Measurements from ENCODE around the gene DRG2. TPM values are rescaled to one million over a fixed set of nuclear protein-coding genes. Genes with fewer than 3 reads are reported as not detected.

Gene DRG2
- total and polyA plus RNA-seq, 2 of the 13 experiments (the other 11 are each of a cell fraction or from before 2014, with no cell fraction given), result 20.1 to 26.6 TPM

GRCh38 chr17:18155179-18155578 is 67.4 kb downstream of the DRG2 start:
- H4K20me1 ChIP-seq (ENCODE audit: insufficient read depth, low read length), result no peaks in the 10 kb centered on the region
- H3K4me1 ChIP-seq (ENCODE audit: insufficient read depth, low read length), result peaks cover 24% of the 10 kb centered on the region
- CTCF ChIA-PET (ENCODE audit: low intra/inter-chr PET ratio, low total read pairs), result no interaction called here

GRCh38 chr17:18156171-18156975 is 68.6 kb downstream of the DRG2 start:
- intact Hi-C loops (cut with micrococcal nuclease; ENCODE audit: unreplicated experiment) (no loop called here), in situ Hi-C loops (cut with HindIII; ENCODE audit: extremely low pct_ligation_motif_present, low pct_unique_long_range_greater_than_20kb) (no loop called here)
- Histone ChIP-seq H4K20me1 (ENCODE audit: insufficient read depth, low read length) (no peaks in the 10 kb centered on the region), H3K4me2 (ENCODE audit: low read depth, low read length) (no peak overlapping the region), H3K4me3 (replicated peaks in 1 of 3; ENCODE audit: insufficient read depth in 1 of 3, low read depth in 2 of 3, low read length in 3 of 3) (no peak overlapping the region), H3K27ac (ENCODE audit: extremely low read length, insufficient read depth, low read length) (no peak overlapping the region), H3K36me3 (replicated peaks in 1 of 2; ENCODE audit: control insufficient read depth in 1 of 2, insufficient read depth in 2 of 2, low read length in 2 of 2) (no peaks in the 10 kb centered on the region), H3K4me1 (ENCODE audit: insufficient read depth, low read length) (peaks cover 27% of the 10 kb centered on the region), H3K9me3 (ENCODE audit: low read length) (no peaks in the 10 kb centered on the region), H3K79me2 (ENCODE audit: insufficient read depth, low read length) (no peaks in the 10 kb centered on the region), H3K9ac (ENCODE audit: insufficient read depth, low read depth, low read length) (no peak overlapping the region), H2AFZ (ENCODE audit: low read length) (no peak overlapping the region), H3K27me3 (ENCODE audit: control insufficient read depth in 1 of 2, insufficient read depth in 2 of 2, low read length in 2 of 2) (peaks cover 3 to 9% of the 10 kb centered on the region in 2 experiments; a peak in 3 of 5 replicates)
- ChIA-PET POLR2A (no interaction called here), CTCF (ENCODE audit: low intra/inter-chr PET ratio, low total read pairs) (no interaction called here)
- BruUV-seq (replicated peaks), result no TSS peak
- 5% methylated on average over 4 of the region's 8 CpGs for WGBS (ENCODE audit: low lambda C conversion rate)
- FAIRE-seq, result no peak
- DNase-seq (ENCODE audit: low spot score), result no peak
- no peak for ATAC-seq
- no peak for TF ChIP-seq ZNF816 (CRISPR knock-in tag; IDR thresholded peaks at IDR 0.05; ENCODE audit: borderline replicate concordance)
- TF ChIP-seq ZNF75D (CRISPR knock-in tag; IDR thresholded peaks at IDR 0.05; ENCODE audit: borderline replicate concordance), result no peak
- no peak for TF ChIP-seq XRCC5 (optimal IDR thresholded peaks at IDR 0.05; ENCODE audit: low read length)
- no peak for TF ChIP-seq POGK (CRISPR knock-in tag; conservative IDR thresholded peaks at IDR 0.05)
- TF ChIP-seq ZNF607 (CRISPR knock-in tag; IDR thresholded peaks at IDR 0.05; ENCODE audit: borderline replicate concordance), result no peak
- TF ChIP-seq ELF1 (CRISPR knock-in tag; IDR thresholded peaks at IDR 0.05), result no peak
- TF ChIP-seq TAF15 (IDR thresholded peaks at IDR 0.05; ENCODE audit: low read depth, low read length, poor library complexity, severe bottlenecking), result no peak
- no peak for TF ChIP-seq ZNF564 (CRISPR knock-in tag; IDR thresholded peaks at IDR 0.05)
- TF ChIP-seq SMARCC2 (IDR thresholded peaks at IDR 0.05), result no peak
- TF ChIP-seq TGIF2 (CRISPR knock-in tag; IDR thresholded peaks at IDR 0.05), result no peak

More at GRCh38 chr17:18155179-18155578, 67.4 kb downstream of the DRG2 start:
- H3K79me2 ChIP-seq (ENCODE audit: insufficient read depth, low read length), result no peaks in the 10 kb centered on the region
- H3K27ac ChIP-seq (ENCODE audit: extremely low read length, insufficient read depth, low read length), result no peak overlapping the region
- WGBS (ENCODE audit: low lambda C conversion rate), result 76% methylated on average over 7 of the region's 14 CpGs
- H3K9ac ChIP-seq (ENCODE audit: insufficient read depth, low read depth, low read length), result no peak overlapping the region
- no peak for ATAC-seq
- intact Hi-C loops (cut with micrococcal nuclease; ENCODE audit: unreplicated experiment), result no loop called here
- H3K4me3 ChIP-seq (replicated peaks in 1 of 3; ENCODE audit: insufficient read depth in 1 of 3, low read depth in 2 of 3, low read length in 3 of 3), result no peak overlapping the region
- no peak overlapping the region for H3K4me2 ChIP-seq (ENCODE audit: low read depth, low read length)
- no peaks in the 10 kb centered on the region for H3K36me3 ChIP-seq (replicated peaks in 1 of 2; ENCODE audit: control insufficient read depth in 1 of 2, insufficient read depth in 2 of 2, low read length in 2 of 2)
- POLR2A ChIA-PET, result no interaction called here
- peaks cover 4 to 11% of the 10 kb centered on the region in 2 experiments; a peak in 3 of 5 replicates for H3K27me3 ChIP-seq (ENCODE audit: control insufficient read depth in 1 of 2, insufficient read depth in 2 of 2, low read length in 2 of 2)
- no TSS peak for BruUV-seq (replicated peaks)
- FAIRE-seq, result no peak
- TF ChIP-seq AGO2 (optimal IDR thresholded peaks at IDR 0.05; ENCODE audit: low read depth, low read length) (no peak), HNRNPH1 (optimal IDR thresholded peaks at IDR 0.05; ENCODE audit: low read depth, low read length) (no peak), BORCS8-MEF2B (CRISPR knock-in tag; IDR thresholded peaks at IDR 0.05) (no peak), GTF3A (CRISPR knock-in tag; conservative IDR thresholded peaks at IDR 0.05) (no peak), EED (CRISPR knock-in tag; IDR thresholded peaks at IDR 0.05) (no peak), DPF2 (CRISPR knock-in tag; IDR thresholded peaks at IDR 0.05; ENCODE audit: borderline replicate concordance, low read depth) (no peak), AHR (CRISPR knock-in tag; IDR thresholded peaks at IDR 0.05) (no peak), SMC3 (IDR thresholded peaks at IDR 0.05; ENCODE audit: low read length) (no peak), KDM6A (CRISPR knock-in tag; IDR thresholded peaks at IDR 0.05; ENCODE audit: low read depth) (no peak)
- TF ChIP-seq, protein P1, sequence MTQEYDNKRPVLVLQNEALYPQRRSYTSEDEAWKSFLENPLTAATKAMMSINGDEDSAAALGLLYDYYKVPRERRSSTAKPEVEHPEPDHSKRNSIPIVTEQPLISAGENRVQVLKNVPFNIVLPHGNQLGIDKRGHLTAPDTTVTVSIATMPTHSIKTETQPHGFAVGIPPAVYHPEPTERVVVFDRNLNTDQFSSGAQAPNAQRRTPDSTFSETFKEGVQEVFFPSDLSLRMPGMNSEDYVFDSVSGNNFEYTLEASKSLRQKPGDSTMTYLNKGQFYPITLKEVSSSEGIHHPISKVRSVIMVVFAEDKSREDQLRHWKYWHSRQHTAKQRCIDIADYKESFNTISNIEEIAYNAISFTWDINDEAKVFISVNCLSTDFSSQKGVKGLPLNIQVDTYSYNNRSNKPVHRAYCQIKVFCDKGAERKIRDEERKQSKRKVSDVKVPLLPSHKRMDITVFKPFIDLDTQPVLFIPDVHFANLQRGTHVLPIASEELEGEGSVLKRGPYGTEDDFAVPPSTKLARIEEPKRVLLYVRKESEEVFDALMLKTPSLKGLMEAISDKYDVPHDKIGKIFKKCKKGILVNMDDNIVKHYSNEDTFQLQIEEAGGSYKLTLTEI (CRISPR knock-in tag; conservative IDR thresholded peaks at IDR 0.05), result no peak
- no peak for DNase-seq (ENCODE audit: low spot score)
- no peaks in the 10 kb centered on the region for H3K9me3 ChIP-seq (ENCODE audit: low read length)
- no peak overlapping the region for H2AFZ ChIP-seq (ENCODE audit: low read length)
- in situ Hi-C loops (cut with HindIII; ENCODE audit: extremely low pct_ligation_motif_present, low pct_unique_long_range_greater_than_20kb), result no loop called here

All from HepG2 (cell line).